SW 1271 (cell line): Measurements from ENCODE around the gene GALNT10.

Experiments
- DNase-seq, 2 experiments: peaks; one replicate each; lab custom pipeline; 2025; lab: John Stamatoyannopoulos, UW

Gene GALNT10

DNA sequence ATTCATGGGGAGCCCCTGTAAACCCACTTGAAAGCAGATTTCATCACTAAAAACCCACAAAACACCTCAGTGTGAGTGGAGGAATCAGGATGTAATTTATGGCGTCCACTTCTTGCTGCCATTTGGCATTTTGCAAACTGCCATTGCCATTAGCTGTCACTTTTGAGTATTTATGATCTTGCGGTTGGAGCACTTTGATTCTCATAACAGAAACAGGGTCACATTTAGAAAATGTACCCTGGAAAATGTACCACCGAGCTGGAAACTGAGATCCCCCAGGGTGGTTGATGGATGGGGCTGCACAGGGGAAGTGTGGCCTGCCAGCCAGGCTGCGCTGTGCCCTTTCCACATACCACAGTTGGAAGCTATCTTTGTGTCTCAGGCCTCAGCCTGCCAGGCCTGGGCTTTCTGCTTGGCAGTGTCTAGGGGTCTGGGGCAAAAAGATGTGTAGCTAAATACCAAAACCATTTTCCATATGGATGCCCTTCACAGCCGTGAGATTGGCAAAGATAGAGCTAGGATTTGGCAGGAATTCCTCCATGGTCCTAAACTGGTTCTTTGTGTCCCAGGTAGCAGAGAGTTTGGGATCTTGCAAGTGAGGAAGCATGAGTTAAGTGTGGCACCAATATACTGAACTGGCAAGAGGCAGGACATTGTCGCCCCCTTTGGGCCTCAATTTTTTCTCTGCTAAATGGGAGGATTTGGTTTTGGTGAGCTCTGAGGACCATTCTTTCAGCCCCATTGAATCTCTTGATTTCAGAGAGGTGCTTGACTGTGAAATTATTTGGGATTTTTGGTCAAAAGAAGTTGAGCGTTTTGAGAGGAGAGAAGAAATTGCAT, 46.2 kb downstream of the GALNT10 start:
- no peak for DNase-seq

DNA sequence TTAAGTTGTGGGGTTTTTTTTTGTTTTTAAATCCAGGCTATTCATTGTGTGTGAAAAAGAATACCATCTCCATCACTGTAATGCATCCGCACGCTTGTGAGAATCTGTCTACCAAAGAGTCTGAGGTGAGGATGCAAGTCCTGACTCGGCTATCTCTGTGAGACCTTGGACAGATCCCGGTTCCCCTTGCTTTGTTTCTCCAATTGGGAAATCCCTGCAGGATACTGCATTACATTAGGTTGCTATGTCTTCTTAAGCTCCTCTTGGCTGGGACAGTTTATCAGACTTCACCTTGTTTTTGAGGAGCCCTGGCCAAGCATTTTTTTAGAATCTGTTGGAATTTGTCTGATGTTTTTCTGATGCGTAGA, 46.8 kb downstream of the GALNT10 start:
- no peak for DNase-seq

DNA sequence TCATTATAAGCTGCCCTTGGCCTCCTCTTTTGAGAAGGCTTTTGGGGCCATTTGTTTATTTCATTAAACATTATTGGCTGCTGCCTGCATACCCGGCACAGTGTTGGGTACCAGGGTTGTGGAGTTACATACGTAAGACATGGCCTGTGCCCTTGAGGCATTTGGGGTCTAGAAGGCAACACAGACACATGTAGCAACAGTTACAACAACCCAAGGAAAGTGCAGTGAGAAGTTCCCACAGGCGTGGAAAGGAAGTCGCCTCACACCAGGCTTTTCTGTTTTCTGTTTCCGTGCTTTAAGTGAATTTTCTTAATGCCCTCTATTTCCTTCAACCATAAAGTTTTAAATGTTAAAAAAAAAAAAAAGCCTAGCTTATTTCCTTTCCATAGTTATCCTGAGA, 47.4 kb downstream of the GALNT10 start:
- no peak for DNase-seq

DNA sequence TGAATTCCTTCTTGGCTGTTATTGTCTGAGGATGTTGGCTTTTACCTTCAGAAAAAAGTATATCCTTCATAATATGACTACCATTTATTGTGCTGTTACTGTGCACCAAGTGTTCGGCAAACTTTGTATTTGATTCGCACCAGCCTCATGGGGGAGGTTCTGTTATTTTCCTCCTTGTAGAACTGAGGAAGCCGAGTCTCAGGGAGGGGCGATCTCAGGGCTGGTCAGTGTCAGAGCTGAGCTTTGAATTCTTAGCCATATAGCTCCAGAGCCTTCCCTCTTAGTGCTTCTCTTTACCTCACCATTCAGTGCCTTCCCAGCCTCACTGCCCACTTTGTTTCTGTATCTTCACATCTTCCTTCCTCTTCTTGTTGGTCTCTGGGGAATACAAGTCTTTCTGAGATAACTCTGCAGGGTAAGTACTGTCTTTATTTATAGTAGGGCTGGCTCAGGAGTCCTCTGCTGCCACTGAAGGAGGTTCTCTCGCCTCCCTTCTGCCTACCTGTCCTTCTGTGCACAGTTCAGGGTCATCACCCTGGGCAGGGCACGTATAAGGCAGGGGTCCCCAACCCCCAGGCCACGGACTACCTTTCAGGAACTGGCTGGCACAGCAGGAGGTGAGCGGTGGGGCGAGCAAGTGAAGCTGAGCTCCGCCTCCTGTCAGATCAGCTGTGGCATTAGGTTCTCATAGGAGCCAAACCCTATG, 48.4 kb downstream of the GALNT10 start:
- no peak for DNase-seq

DNA sequence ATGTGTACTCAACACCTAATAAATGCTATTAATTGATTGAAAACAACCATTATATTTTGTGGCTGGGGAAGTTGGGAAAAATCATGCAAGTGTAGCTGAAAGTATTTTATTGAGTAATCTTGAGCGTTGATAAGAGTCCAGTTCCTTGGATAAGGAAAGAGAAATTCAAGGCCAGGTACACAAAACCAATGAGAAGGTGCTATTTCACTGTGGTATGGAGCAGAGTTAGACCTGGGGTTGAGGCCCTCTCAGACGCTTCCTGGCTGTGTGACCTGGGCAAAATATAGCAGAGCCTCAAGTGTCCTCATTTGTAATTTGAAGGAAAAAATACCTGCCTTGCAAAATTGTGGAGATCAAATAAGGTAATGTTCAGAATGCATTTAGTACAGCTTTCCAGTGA, 50.1 kb downstream of the GALNT10 start:
- DNase-seq, result no peak

DNA sequence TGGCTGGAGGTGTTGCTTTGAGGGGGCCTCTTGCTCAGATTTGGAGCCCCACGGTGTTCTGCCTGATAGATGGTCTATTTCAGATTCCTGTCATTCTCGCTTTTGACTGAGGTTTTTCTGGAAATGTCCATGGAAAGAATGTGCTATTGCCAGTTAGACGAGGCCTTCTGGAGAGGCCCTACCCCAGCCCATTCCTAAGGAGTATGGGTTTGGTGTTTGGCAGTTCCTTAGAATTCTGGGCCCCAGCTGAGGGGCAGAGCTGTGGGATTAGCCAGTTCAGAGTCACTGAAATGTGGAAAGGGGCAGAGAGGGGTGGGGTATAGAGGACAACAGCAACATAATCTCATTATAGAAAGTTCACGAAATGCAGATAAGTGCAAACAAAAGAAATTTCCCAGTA, 50.5 kb downstream of the GALNT10 start:
- DNase-seq, result no peak

DNA sequence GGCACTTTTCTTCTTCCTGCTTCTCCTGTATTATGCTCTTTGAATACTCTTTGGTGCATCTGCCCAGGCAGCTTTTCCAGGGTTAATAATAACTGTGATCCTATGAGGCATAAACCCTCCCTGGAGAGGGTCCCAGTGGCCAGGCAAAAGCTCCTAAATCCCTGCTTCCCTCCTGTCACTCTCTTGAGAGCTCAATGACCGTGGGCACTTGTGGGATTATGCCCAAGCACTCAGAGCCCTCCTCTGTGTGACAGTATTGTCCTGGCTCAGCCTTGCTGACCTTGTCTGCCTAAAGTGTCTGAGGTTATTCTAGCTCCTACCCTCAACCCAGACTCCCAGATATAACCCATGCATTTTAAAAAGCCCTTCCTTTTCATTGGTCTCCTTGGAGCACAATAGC, 51.9 kb downstream of the GALNT10 start:
- no peak for DNase-seq

DNA sequence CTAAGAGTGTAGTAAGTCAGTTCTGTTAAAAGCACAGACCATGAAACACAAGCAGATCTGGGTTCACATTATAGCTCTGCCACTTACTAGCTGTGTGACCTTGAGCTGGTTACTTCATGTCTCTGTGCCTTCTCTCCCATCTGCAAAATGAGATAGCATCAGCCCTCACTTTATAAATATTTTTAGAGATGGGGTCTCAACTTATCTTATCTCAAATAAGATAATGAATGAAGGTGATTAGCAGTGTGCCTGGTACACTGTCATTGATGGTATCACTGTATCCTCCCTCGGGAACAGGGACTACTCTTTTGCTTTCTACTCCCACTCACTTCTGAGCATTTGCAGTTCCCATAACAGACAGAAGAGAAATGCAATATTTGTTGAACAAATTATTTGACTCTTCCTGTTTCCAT, 52.4 kb downstream of the GALNT10 start:
- no peak for DNase-seq

DNA sequence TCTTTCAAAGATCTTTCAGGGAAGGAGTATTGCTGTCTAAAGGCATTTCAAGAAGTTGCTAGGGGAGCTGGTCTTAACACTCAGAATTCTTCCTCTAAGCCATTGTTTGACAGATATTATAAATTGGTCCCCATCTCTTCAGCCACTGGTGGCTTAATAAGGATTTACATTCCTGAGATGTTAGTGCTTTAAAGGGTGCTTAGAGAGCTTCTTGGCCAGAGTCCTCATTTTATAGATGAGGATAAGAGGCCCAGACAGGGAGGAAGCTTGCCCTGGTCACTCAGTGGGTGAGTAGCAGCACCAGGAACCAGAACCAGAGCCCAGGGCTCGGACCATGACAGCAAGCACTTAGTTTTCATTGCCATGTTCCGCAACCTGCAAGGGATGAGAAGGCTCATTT, 53.2 kb downstream of the GALNT10 start:
- no peak for DNase-seq

DNA sequence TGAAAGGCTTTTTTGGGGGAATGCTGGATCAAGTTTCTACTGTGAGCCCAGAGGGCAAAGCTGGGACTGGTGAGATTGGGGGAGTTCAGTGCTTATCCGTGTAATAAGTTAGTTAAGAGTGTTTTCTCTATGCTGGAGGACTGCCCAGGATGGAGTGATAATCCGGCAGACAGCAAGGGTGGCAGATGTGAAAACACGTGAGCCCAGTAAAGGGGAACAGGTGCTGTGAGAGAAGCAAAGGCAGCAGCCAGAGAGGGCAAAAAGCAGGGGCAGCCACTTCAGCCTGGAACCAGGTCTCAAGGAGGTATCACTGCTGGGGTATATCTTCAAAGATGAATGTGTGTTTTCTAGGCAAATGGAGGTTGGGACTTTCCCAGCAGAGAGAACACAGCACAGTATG, 53.9 kb downstream of the GALNT10 start:
- no peak for DNase-seq

DNA sequence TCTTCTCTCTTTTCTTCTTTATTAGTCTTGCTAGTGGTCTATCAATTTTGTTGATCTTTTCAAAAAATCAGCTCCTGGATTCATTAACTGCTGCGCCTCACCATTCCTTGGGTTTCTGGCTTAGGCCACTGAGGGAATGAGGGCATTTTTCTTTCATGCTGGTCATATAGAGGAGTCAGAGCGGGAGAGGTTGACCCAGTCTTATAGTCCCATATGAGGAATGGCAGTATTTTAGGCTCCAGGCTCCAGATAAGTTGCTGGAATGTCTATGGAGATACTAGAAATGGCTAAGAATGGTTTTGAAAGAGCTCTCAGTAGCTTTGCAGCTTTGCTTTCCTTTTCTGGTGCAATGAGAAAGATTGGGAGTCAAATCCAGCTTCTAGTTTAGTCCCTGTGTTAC, 58.2 kb downstream of the GALNT10 start:
- no peak for DNase-seq

DNA sequence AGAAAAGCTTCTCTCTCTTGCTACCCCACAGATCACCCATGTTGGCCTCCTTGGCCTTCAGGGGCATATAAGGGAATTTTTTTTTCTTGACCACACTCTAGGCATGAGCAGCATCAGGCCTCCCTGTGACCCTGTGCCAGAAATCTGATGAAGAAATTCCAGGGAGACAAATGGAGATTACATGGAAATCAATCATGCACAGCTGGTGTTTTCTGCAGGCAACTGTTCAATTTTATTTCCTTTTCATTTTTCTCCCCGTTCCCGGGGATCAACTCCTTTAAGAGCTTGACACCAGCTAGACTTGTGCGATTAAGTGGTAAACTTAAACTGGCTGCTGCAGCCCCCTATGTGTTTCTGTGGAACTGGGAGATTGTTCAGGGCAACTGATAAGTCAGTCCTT, 59.3 kb downstream of the GALNT10 start:
- DNase-seq, result no peak

DNA sequence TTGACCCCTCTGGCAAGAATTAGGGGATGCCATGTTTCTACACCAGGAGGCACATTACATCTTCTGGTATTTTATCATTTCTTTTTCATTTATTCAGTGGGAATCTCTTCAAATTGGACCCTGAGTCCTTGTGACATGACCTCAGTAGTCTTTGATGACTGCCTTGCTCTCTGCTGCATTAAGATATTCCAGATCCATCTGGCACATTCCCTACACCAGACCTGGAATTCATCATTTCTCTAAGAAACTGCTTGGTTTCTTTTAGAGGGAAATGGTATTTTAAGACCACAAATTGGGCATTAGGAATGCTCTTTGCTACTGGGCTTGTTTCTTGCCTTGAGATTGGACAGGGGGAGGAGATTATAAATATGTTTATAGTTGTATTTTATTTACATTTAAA, 61.0 kb downstream of the GALNT10 start:
- DNase-seq, result no peak

DNA sequence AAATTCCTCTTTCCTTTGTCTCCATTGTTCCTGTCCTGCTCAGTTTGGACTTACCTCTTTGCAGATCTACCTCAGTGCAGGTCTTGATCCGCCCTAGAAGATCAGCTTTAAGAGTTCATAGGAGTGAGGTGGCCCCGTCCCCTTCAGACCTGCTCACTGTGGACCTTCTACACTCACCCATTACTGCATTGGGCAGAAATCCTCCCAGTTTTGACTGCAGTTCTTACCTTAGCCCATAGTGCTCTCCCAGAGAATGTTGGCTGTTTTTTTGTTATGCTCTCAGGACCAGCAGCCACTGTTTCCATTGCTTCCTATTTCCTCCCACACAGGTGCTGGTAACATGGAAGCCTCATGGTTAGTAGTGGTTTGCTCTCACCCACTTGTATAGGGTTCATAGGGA, 63.3 kb downstream of the GALNT10 start:
- no peak for DNase-seq

DNA sequence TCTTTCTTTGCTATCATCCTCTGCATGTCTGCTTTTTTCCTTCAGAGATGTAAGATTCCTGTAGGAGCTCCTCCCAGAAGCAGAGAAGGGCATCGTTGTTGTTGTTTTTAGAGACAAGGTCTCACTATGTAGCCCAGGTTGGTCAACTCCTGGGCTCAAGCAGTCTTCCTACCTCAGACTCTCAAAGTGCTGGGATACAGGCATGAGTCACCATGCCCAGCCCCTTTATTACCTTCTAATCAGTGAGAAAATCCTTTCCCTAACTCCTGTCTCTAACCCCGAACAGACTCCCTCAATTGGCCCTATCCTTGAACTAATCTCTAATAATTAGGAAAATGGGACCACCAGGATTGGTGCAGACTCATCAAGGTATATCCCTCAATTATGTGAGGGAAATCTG, 64.4 kb downstream of the GALNT10 start:
- DNase-seq, result no peak

DNA sequence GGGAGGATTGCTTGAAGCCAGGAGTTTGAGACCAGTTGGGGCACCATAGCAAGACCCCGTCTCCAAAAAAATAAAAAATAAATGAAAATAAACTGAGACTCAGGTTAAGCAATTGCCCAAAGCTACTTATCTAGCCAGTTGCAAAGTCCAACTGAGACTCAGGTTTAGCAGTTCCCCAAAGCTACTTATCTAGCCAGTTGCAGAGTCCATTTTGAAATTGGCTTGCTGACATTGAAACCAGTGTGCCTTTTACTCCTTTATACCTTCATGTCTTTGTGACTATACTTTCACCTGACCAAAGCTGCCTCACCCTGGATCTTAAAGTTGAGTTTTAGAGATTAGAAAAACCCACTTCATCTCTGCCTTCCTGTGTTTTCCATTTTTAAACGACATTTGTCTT, 66.5 kb downstream of the GALNT10 start:
- no peak for DNase-seq

DNA sequence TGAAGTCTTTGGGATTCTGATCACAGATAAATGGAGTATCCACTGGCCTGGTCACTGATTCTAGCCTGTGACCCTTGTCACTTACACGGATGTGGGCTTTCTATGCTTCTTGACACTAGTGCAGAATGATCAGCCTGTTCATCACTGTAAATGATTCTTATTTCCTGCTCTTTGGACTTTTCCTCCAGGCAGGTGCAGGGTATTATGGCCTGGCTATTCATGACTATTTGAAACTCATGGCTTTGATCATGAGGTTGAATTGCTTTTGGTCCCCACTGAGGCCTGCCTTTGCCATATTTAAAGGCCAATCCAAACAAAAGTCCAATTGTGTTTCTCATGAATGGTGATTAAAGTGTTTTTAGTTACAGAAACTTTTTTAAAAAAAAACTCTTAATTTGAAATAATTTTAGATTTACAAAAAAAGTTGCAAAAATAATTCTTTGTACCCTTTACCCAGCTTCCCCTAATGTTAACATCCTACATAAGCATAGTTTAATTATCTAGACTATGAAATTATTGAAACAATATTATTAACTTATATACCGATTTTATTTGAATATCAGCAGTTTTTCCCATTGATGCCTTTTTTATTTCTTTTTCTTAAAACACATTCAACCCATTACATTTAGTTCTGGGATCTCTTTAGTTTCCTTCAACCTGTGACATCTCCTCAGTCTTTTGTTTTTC, 68.1 kb downstream of the GALNT10 start:
- DNase-seq, result no peak

DNA sequence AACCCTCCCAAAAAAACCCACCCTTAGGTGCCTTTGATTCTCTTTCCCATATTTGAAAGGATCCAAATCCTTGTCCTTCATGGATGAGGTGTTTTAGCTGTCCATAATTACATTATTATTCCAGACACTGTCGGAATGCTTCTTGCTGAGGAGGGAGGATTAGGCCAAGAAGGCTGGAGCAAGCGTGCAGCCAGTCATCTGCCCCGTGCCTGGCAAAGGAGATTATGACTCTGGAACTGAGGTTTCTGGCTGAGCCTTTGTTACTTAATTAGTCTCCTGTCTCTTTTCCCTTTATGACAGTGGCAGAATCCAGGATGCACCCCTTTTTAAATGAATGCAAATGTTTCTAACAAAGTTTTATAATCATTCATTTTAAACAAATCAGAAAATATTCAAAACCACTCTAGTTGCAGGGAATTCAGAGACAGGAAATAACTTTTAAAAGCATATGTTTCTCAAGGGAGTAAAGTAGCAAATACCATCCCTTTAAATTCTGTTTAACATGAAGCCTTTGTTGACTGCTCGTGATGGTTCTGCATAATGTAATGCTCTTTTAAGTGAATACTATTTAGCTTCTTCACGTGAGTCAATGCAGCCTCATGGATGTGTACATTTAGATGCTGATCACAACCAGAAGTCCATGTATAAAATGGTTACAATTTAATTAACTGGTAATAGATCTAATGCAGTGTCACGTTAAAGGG, 69.8 kb downstream of the GALNT10 start:
- no peak for DNase-seq

DNA sequence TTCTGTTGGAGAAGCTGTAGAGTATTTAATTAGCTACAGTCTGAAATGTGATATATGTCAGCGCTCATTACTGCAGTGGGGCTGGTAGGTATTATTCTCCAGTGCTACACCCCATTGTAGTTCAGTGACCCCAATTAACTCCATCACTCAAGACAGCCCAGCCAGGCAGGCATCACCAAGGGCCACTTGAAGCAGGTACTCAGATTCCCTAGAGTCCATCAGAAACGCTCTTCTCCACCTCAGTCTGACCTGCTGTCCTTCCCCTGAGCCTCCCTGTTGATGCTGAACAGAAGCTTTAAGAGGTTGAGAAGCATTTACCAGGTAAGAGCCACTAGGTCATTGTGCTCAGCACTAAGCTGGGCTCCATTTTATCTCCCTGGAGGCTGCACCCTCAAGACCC, 71.8 kb downstream of the GALNT10 start:
- no peak for DNase-seq

DNA sequence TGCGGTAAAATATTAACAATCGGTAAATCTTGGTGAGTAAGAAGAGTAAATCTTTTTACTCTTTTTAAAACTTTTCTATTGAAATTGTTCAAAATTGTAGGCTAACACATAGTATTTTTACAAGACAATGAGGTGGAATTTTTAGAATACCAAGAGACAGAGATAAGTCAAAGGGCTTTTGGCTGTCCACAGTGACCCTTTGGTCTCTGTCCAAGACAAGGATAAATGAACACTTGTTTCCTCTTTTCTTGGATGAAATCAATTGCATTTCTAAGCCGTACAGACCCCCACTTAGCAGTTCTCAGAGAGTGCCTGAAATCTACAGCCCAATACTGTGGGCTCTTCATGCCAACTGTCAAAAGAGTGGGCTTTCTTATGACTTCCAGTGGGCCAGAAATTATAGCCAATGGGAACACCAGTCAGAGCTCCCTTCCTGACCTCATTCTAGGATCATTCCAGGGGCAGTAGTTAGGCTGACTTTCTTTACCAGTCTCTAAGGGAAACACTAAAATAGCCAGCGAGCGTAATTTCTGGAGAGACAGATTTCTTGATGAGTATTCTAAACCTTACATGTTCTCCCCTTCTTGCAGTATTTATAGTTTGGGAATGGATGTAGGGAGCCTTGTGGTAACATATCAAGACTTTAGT, 74.1 kb downstream of the GALNT10 start:
- no peak for DNase-seq

DNA sequence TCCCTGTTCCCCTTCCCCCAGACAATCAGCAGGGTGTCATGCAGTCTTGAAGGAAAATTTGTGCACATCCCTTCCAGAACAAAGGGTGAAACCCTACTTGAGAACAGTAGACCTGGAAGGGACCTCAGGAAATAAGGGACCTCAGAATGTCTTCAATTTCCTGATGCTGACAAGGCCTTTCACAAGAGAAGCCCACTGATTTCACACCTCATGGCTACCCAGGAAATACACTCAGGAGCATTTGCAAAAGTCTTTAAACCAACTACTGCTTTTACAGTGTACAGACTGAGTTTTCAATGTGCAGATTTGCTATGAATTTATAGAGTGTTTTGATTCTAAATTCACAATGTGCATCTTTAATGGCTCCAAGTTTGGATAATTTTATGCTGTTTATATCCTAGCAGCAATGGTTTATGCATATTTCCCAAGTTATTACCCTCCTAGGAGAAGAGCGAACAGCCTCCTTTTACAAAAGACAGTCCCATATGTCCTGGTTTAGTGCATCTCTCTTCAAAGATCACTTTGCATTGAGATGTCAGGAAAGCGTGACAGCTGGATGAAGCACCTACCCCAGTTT, 74.8 kb downstream of the GALNT10 start:
- no peak for DNase-seq

DNA sequence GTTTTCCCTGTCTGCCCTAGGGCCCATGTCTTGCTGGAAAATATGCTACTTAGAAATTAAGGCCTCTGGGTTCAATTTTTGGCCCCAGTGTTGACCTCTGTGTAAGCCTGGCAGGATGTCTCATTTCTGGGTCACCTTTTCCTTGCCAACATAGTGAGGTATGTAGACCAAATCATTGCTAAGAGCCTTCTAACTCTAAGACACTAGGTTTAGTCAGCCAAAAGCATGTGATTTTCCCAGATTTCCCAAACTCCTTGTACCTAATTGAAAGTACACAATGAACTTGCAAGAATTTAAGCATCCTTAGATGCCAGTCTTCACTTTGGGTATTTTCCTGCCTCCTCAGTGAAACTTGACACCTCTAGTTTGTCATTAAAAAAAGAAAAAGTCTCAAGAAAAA, 77.0 kb downstream of the GALNT10 start:
- no peak for DNase-seq
